Activated CD4-positive, alpha-beta T cell treated with anti-CD3 and anti-CD28 coated beads, Interleukin-2, Interleukin-4, amounts not matched to agents 100 ng/mL and 50 ng/mL, durations not matched to agents 16 hours and 8 hours (primary cell): ENCODE data around the gene ZFP82.

Experiments used
- DNase-seq: peaks from one replicate; pipeline ENCODE4 v3.0.0-alpha.2; 2020; ENCODE audit warnings: low spot score

Gene ZFP82

GRCh38 chr19:36418287-36419001, at the start of gene ZFP82:
ZFP82 (minus strand) TSS chr19:36418644; CDS start chr19:36409789, 8,855 bp downstream.
- DNase-seq, result peak; percentile 68

GRCh38 chr19:36460046-36460445, 41.6 kb upstream of the ZFP82 start:
- DNase-seq, result no peak

- DNase-seq, result no peak
These were observed 38.4 kb upstream of the ZFP82 start for GRCh38 chr19:36456831-36457230.

- no peak for DNase-seq
These were observed 30.7 kb upstream of the ZFP82 start for GRCh38 chr19:36449059-36449670.

GRCh38 chr19:36441339-36441738, 22.9 kb upstream of the ZFP82 start:
- DNase-seq, result no peak

GRCh38 chr19:36436531-36436930, 18.1 kb upstream of the ZFP82 start:
- DNase-seq, result no peak

GRCh38 chr19:36423925-36424324, 5.5 kb upstream of the ZFP82 start:
- DNase-seq, result no peak

- no peak for DNase-seq
These were observed 3.5 kb upstream of the ZFP82 start for GRCh38 chr19:36421749-36422481.

GRCh38 chr19:36420961-36421748, 2.7 kb upstream of the ZFP82 start:
- no peak for DNase-seq

GRCh38 chr19:36417752-36418286, 625 bp downstream of the ZFP82 start:
- DNase-seq, result no peak

GRCh38 chr19:36409841-36410240, 8.6 kb downstream of the ZFP82 start:
- no peak for DNase-seq

GRCh38 chr19:36408101-36408500, 10.3 kb downstream of the ZFP82 start:
- no peak for DNase-seq

- DNase-seq, result no peak
These were observed 13.9 kb downstream of the ZFP82 start for GRCh38 chr19:36404498-36404897.

GRCh38 chr19:36401475-36401874, 17.0 kb downstream of the ZFP82 start:
- DNase-seq, result no peak

- no peak for DNase-seq
These were observed 19.9 kb downstream of the ZFP82 start for GRCh38 chr19:36398571-36398970.

GRCh38 chr19:36392916-36393673, 25.3 kb downstream of the ZFP82 start:
- DNase-seq, result no peak

GRCh38 chr19:36379510-36379819, 39.0 kb downstream of the ZFP82 start:
- DNase-seq, result no peak

GRCh38 chr19:36378625-36379509, 39.6 kb downstream of the ZFP82 start, which contains the start of gene ZFP14:
ZFP14 (minus strand) TSS chr19:36379201; CDS start chr19:36367892, 11,309 bp downstream.
- DNase-seq, result peak; percentile 94

GRCh38 chr19:36377541-36378178, 40.8 kb downstream of the ZFP82 start:
- no peak for DNase-seq

GRCh38 chr19:36373638-36374156, 44.7 kb downstream of the ZFP82 start:
- no peak for DNase-seq
